ENCODE results near the gene PSTPIP2.

The PSTPIP2 gene

GRCh38 chr18:46010676-46011075 is 61.4 kb downstream of the PSTPIP2 start:
- no peak for DNase-seq
- H3K27me3 ChIP-seq (replicated peaks; ENCODE audit: control insufficient read depth, insufficient read depth, low read length, poor library complexity, severe bottlenecking), result no peaks in the 10 kb centered on the region
- H3K36me3 ChIP-seq (ENCODE audit: control insufficient read depth, insufficient read depth, low read length), result no peaks in the 10 kb centered on the region
- H3K9me3 ChIP-seq (ENCODE audit: control insufficient read depth, low read length), result no peaks in the 10 kb centered on the region
- no peak overlapping the region for H3K27ac ChIP-seq (ENCODE audit: insufficient read depth, low read length, poor library complexity, severe bottlenecking)
- H3K4me1 ChIP-seq (ENCODE audit: control insufficient read depth, insufficient read depth, low read length, poor library complexity, severe bottlenecking), result no peaks in the 10 kb centered on the region
- no peak overlapping the region for H3K4me3 ChIP-seq (ENCODE audit: insufficient read depth, low read depth, low read length, poor library complexity, severe bottlenecking)

- no peaks in the 10 kb centered on the region for H3K36me3 ChIP-seq (ENCODE audit: control insufficient read depth, insufficient read depth, low read length)
- H3K9me3 ChIP-seq (ENCODE audit: control insufficient read depth, low read length), result no peaks in the 10 kb centered on the region
- no peaks in the 10 kb centered on the region for H3K27me3 ChIP-seq (replicated peaks; ENCODE audit: control insufficient read depth, insufficient read depth, low read length, poor library complexity, severe bottlenecking)
- no peak for DNase-seq
- H3K4me3 ChIP-seq (ENCODE audit: insufficient read depth, low read depth, low read length, poor library complexity, severe bottlenecking), result no peak overlapping the region
- H3K27ac ChIP-seq (ENCODE audit: insufficient read depth, low read length, poor library complexity, severe bottlenecking), result no peak overlapping the region
- no peaks in the 10 kb centered on the region for H3K4me1 ChIP-seq (ENCODE audit: control insufficient read depth, insufficient read depth, low read length, poor library complexity, severe bottlenecking)
Measured at GRCh38 chr18:46010050-46010449, 62.0 kb downstream of the PSTPIP2 start.

- H3K36me3 ChIP-seq (ENCODE audit: control insufficient read depth, insufficient read depth, low read length), result no peaks in the 10 kb centered on the region
- H3K4me1 ChIP-seq (ENCODE audit: control insufficient read depth, insufficient read depth, low read length, poor library complexity, severe bottlenecking), result no peaks in the 10 kb centered on the region
- H3K4me3 ChIP-seq (ENCODE audit: insufficient read depth, low read depth, low read length, poor library complexity, severe bottlenecking), result no peak overlapping the region
- DNase-seq, result no peak
- H3K9me3 ChIP-seq (ENCODE audit: control insufficient read depth, low read length), result no peaks in the 10 kb centered on the region
- no peak overlapping the region for H3K27ac ChIP-seq (ENCODE audit: insufficient read depth, low read length, poor library complexity, severe bottlenecking)
- H3K27me3 ChIP-seq (replicated peaks; ENCODE audit: control insufficient read depth, insufficient read depth, low read length, poor library complexity, severe bottlenecking), result no peaks in the 10 kb centered on the region
Measured at GRCh38 chr18:46009125-46009840, 62.8 kb downstream of the PSTPIP2 start.

- Histone ChIP-seq H3K36me3 (ENCODE audit: control insufficient read depth, insufficient read depth, low read length) (no peaks in the 10 kb centered on the region), H3K27ac (ENCODE audit: insufficient read depth, low read length, poor library complexity, severe bottlenecking) (no peak overlapping the region), H3K9me3 (ENCODE audit: control insufficient read depth, low read length) (no peaks in the 10 kb centered on the region), H3K27me3 (replicated peaks; ENCODE audit: control insufficient read depth, insufficient read depth, low read length, poor library complexity, severe bottlenecking) (no peaks in the 10 kb centered on the region), H3K4me3 (ENCODE audit: insufficient read depth, low read depth, low read length, poor library complexity, severe bottlenecking) (no peak overlapping the region), H3K4me1 (ENCODE audit: control insufficient read depth, insufficient read depth, low read length, poor library complexity, severe bottlenecking) (no peaks in the 10 kb centered on the region)
- no peak for DNase-seq
Measured at GRCh38 chr18:46008531-46008930, 63.5 kb downstream of the PSTPIP2 start.

- Histone ChIP-seq H3K36me3 (ENCODE audit: control insufficient read depth, insufficient read depth, low read length) (no peaks in the 10 kb centered on the region), H3K27me3 (replicated peaks; ENCODE audit: control insufficient read depth, insufficient read depth, low read length, poor library complexity, severe bottlenecking) (no peaks in the 10 kb centered on the region), H3K4me1 (ENCODE audit: control insufficient read depth, insufficient read depth, low read length, poor library complexity, severe bottlenecking) (no peaks in the 10 kb centered on the region), H3K27ac (ENCODE audit: insufficient read depth, low read length, poor library complexity, severe bottlenecking) (no peak overlapping the region), H3K9me3 (ENCODE audit: control insufficient read depth, low read length) (no peaks in the 10 kb centered on the region), H3K4me3 (ENCODE audit: insufficient read depth, low read depth, low read length, poor library complexity, severe bottlenecking) (no peak overlapping the region)
- DNase-seq, result no peak
Measured at GRCh38 chr18:46007165-46007564, 64.9 kb downstream of the PSTPIP2 start.

- H3K4me3 ChIP-seq (ENCODE audit: insufficient read depth, low read depth, low read length, poor library complexity, severe bottlenecking), result no peak overlapping the region
- no peaks in the 10 kb centered on the region for H3K9me3 ChIP-seq (ENCODE audit: control insufficient read depth, low read length)
- no peak for DNase-seq
- H3K36me3 ChIP-seq (ENCODE audit: control insufficient read depth, insufficient read depth, low read length), result no peaks in the 10 kb centered on the region
- no peak overlapping the region for H3K27ac ChIP-seq (ENCODE audit: insufficient read depth, low read length, poor library complexity, severe bottlenecking)
- H3K27me3 ChIP-seq (replicated peaks; ENCODE audit: control insufficient read depth, insufficient read depth, low read length, poor library complexity, severe bottlenecking), result no peaks in the 10 kb centered on the region
- H3K4me1 ChIP-seq (ENCODE audit: control insufficient read depth, insufficient read depth, low read length, poor library complexity, severe bottlenecking), result peaks cover 11% of the 10 kb centered on the region
Measured at GRCh38 chr18:46002934-46003333, 69.1 kb downstream of the PSTPIP2 start.

- Histone ChIP-seq H3K4me1 (ENCODE audit: control insufficient read depth, insufficient read depth, low read length, poor library complexity, severe bottlenecking) (peaks cover 15% of the 10 kb centered on the region), H3K9me3 (ENCODE audit: control insufficient read depth, low read length) (no peaks in the 10 kb centered on the region), H3K27ac (ENCODE audit: insufficient read depth, low read length, poor library complexity, severe bottlenecking) (no peak overlapping the region), H3K4me3 (ENCODE audit: insufficient read depth, low read depth, low read length, poor library complexity, severe bottlenecking) (no peak overlapping the region), H3K36me3 (ENCODE audit: control insufficient read depth, insufficient read depth, low read length) (no peaks in the 10 kb centered on the region), H3K27me3 (replicated peaks; ENCODE audit: control insufficient read depth, insufficient read depth, low read length, poor library complexity, severe bottlenecking) (no peaks in the 10 kb centered on the region)
- no peak for DNase-seq
Measured at GRCh38 chr18:46001892-46002291, 70.2 kb downstream of the PSTPIP2 start.

GRCh38 chr18:46001074-46001473 is 71.0 kb downstream of the PSTPIP2 start:
- Histone ChIP-seq H3K27ac (ENCODE audit: insufficient read depth, low read length, poor library complexity, severe bottlenecking) (no peak overlapping the region), H3K4me1 (ENCODE audit: control insufficient read depth, insufficient read depth, low read length, poor library complexity, severe bottlenecking) (peaks cover 21% of the 10 kb centered on the region), H3K36me3 (ENCODE audit: control insufficient read depth, insufficient read depth, low read length) (no peaks in the 10 kb centered on the region), H3K27me3 (replicated peaks; ENCODE audit: control insufficient read depth, insufficient read depth, low read length, poor library complexity, severe bottlenecking) (no peaks in the 10 kb centered on the region), H3K9me3 (ENCODE audit: control insufficient read depth, low read length) (no peaks in the 10 kb centered on the region), H3K4me3 (ENCODE audit: insufficient read depth, low read depth, low read length, poor library complexity, severe bottlenecking) (no peak overlapping the region)
- DNase-seq, result no peak

GRCh38 chr18:45999536-45999935 is 72.5 kb downstream of the PSTPIP2 start:
- Histone ChIP-seq H3K4me3 (ENCODE audit: insufficient read depth, low read depth, low read length, poor library complexity, severe bottlenecking) (no peak overlapping the region), H3K4me1 (ENCODE audit: control insufficient read depth, insufficient read depth, low read length, poor library complexity, severe bottlenecking) (peaks cover 21% of the 10 kb centered on the region), H3K27me3 (replicated peaks; ENCODE audit: control insufficient read depth, insufficient read depth, low read length, poor library complexity, severe bottlenecking) (no peaks in the 10 kb centered on the region), H3K36me3 (ENCODE audit: control insufficient read depth, insufficient read depth, low read length) (no peaks in the 10 kb centered on the region), H3K9me3 (ENCODE audit: control insufficient read depth, low read length) (no peaks in the 10 kb centered on the region), H3K27ac (ENCODE audit: insufficient read depth, low read length, poor library complexity, severe bottlenecking) (peak overlapping the region; percentile 34)
- no peak for DNase-seq

GRCh38 chr18:45998244-45998643 is 73.8 kb downstream of the PSTPIP2 start:
- DNase-seq, result no peak
- no peaks in the 10 kb centered on the region for H3K36me3 ChIP-seq (ENCODE audit: control insufficient read depth, insufficient read depth, low read length)
- peaks cover 21% of the 10 kb centered on the region for H3K4me1 ChIP-seq (ENCODE audit: control insufficient read depth, insufficient read depth, low read length, poor library complexity, severe bottlenecking)
- no peaks in the 10 kb centered on the region for H3K9me3 ChIP-seq (ENCODE audit: control insufficient read depth, low read length)
- H3K27ac ChIP-seq (ENCODE audit: insufficient read depth, low read length, poor library complexity, severe bottlenecking), result peak overlapping the region; percentile 34
- H3K4me3 ChIP-seq (ENCODE audit: insufficient read depth, low read depth, low read length, poor library complexity, severe bottlenecking), result peak overlapping the region; percentile 41
- H3K27me3 ChIP-seq (replicated peaks; ENCODE audit: control insufficient read depth, insufficient read depth, low read length, poor library complexity, severe bottlenecking), result no peaks in the 10 kb centered on the region

All from effector memory CD4-positive, alpha-beta T cell (primary cell).